B cell (primary cell): Measurements from ENCODE around the gene EFNA1. TPM values are rescaled to one million over a fixed set of nuclear protein-coding genes. Genes with fewer than 3 reads are reported as not detected.
A peak's percentile ranks its signal among the peaks of the same experiment; 100 is the strongest.

Experiments
- ATAC-seq: fragments of 200-7000 bp; cut with Tn5 transposase; one replicate; pipeline ENCODE4 v1.10.0; 2021; ENCODE audit warnings: low read depth, mild to moderate bottlenecking, moderate number of reproducible peaks, moderate library complexity
- CTCF ChIA-PET: fragments of 350-600 bp; sonication (Branson Sonifier 250); formaldehyde crosslinking; loops from one replicate; lab custom pipeline; 2021; ENCODE audit warnings: antibody characterized with exemption, inconsistent platforms; lab: Charles Lee
- POLR2A ChIA-PET: fragments of 350-600 bp; sonication (Branson Sonifier 250); formaldehyde crosslinking; loops from one replicate; lab custom pipeline; 2021; ENCODE audit warnings: antibody characterized with exemption; lab: Charles Lee
- DNase-seq: peaks from one replicate; pipeline ENCODE4 v3.0.0; 2013
- H2AFZ ChIP-seq: 2 replicates; pipeline ENCODE4 v1.6.1; 2012; ENCODE audit warnings: mild to moderate bottlenecking, low read depth, low read length; ENCODE audit not compliant: insufficient read depth, poor library complexity, severe bottlenecking
- H3K27ac ChIP-seq, 2 donors: 1 replicate in 1 of 2; 2 replicates in 1 of 2; pipeline ENCODE4 v1.5.1; 2012 to 2013; ENCODE audit warnings: low read length in 2 of 2, mild to moderate bottlenecking in 2 of 2, moderate library complexity in 1 of 2
- H3K27me3 ChIP-seq, 4 experiments: fragments of 200-600 bp in 1 of 4; sonication (generic) in 1 of 4; replicated peaks in 1 of 4; 1 replicate in 2 of 4; 2 replicates in 2 of 4; pipeline versions ENCODE4 v1.6.1 to v1.7.0; 2013 to 2016; ENCODE audit warnings: low read length in 3 of 4, mild to moderate bottlenecking in 2 of 4, mixed read lengths in 1 of 4, moderate library complexity in 1 of 4; ENCODE audit not compliant: insufficient read depth in 4 of 4, control insufficient read depth in 3 of 4; ENCODE audit errors: control extremely low read depth in 1 of 4
- H3K36me3 ChIP-seq, 2 experiments: replicated peaks in 1 of 2; 1 replicate in 1 of 2; 2 replicates in 1 of 2; pipeline versions ENCODE4 v1.6.1 to v1.7.1; 2013; ENCODE audit warnings: low read length in 1 of 2; ENCODE audit not compliant: insufficient read depth in 2 of 2, control insufficient read depth in 1 of 2; ENCODE audit errors: control extremely low read depth in 1 of 2, extremely low read depth in 1 of 2
- H3K4me1 ChIP-seq, 2 donors: fragments of 200-600 bp in 1 of 2; sonication (generic) in 1 of 2; 1 replicate in 1 of 2; 2 replicates in 1 of 2; pipeline versions ENCODE4 v1.5.1 to v1.6.1; 2013 to 2017; ENCODE audit warnings: low read length in 2 of 2; ENCODE audit not compliant: control insufficient read depth in 2 of 2, insufficient read depth in 2 of 2
- H3K4me2 ChIP-seq: replicated peaks from 2 replicates; pipeline ENCODE3; 2012; ENCODE audit warnings: mild to moderate bottlenecking, low read depth, low read length; ENCODE audit not compliant: poor library complexity, severe bottlenecking
- H3K4me3 ChIP-seq, 5 experiments: fragments of 200-600 bp in 1 of 5; sonication (generic) in 1 of 5; 1 replicate in 3 of 5; 2 replicates in 2 of 5; pipeline versions ENCODE4 v1.5.1 to v1.7.0; 2011 to 2016; ENCODE audit warnings: low read length in 4 of 5, mild to moderate bottlenecking in 4 of 5, low read depth in 2 of 5, control low read depth in 1 of 5, moderate library complexity in 1 of 5; ENCODE audit not compliant: insufficient read depth in 1 of 5; ENCODE audit errors: control extremely low read depth in 1 of 5, extremely low read depth in 1 of 5
- H3K79me2 ChIP-seq: fragments of 200-600 bp; sonication (generic); one replicate; pipeline ENCODE4 v1.6.0; 2016; ENCODE audit warnings: low read length; ENCODE audit not compliant: control insufficient read depth, insufficient read depth
- H3K9ac ChIP-seq: fragments of 200-600 bp; sonication (generic); 2 replicates; pipeline ENCODE4 v1.6.1; 2017; ENCODE audit warnings: mild to moderate bottlenecking, low read length, moderate library complexity
- H3K9me3 ChIP-seq, 3 donors: one replicate each; pipeline versions ENCODE4 v1.6.1 to v1.7.1; 2013; ENCODE audit warnings: low read length in 2 of 3; ENCODE audit not compliant: control insufficient read depth in 2 of 3, insufficient read depth in 1 of 3; ENCODE audit errors: control extremely low read depth in 1 of 3
- H4K20me1 ChIP-seq: 2 replicates; pipeline ENCODE4 v1.6.0; 2012; ENCODE audit warnings: mild to moderate bottlenecking, low read length; ENCODE audit not compliant: insufficient read depth, control insufficient read depth, poor library complexity, severe bottlenecking
- H3K27ac Mint-ChIP-seq: one replicate; pipeline ENCODE4 v1.8.0; 2021; ENCODE audit warnings: mixed read lengths
- H3K27me3 Mint-ChIP-seq: one replicate; pipeline ENCODE4 v1.8.0; 2021; ENCODE audit warnings: mixed read lengths
- H3K4me1 Mint-ChIP-seq: one replicate; pipeline ENCODE4 v1.8.0; 2021; ENCODE audit warnings: mixed read lengths
- H3K4me3 Mint-ChIP-seq: one replicate; pipeline ENCODE4 v1.8.0; 2021; ENCODE audit warnings: mixed read lengths
- H3K9me3 Mint-ChIP-seq: one replicate; pipeline ENCODE4 v1.8.0; 2022; ENCODE audit warnings: mixed read lengths; ENCODE audit not compliant: insufficient read depth
- CTCF ChIP-seq: fragments of 200-600 bp; IDR thresholded peaks from one replicate; pipeline ENCODE4 v1.8.0; 2022; ENCODE audit warnings: antibody characterized with exemption, mild to moderate bottlenecking
- EZH2 ChIP-seq: IDR thresholded peaks from 2 replicates; pipeline ENCODE4 v1.6.1; 2012; ENCODE audit warnings: borderline replicate concordance, low read depth, mild to moderate bottlenecking, moderate library complexity, low read length; ENCODE audit not compliant: insufficient read depth, poor library complexity, severe bottlenecking
- WGBS: methylation state at CpG from one replicate; pipeline ENCODE4 v1.1.5; 2013; ENCODE audit warnings: missing lambda C conversion rate; ENCODE audit not compliant: insufficient coverage; 5-methylcytosine and 5-hydroxymethylcytosine counted together
- intact Hi-C: fragments of 100-400 bp; cut with micrococcal nuclease; formaldehyde crosslinking; loops from one replicate; pipeline ENCODE4 v1.10.0; 2022
- polyA plus RNA-seq: library from polyadenylated mRNA; depleted of rRNA; stranded (reverse); fragments of >200 nt; gene quantifications from 2 replicates; pipeline ENCODE4 v1.2.3, GENCODE V29; 2012
- total RNA-seq, 2 donors: library from RNA; stranded (reverse); fragments of 120-200 nt in 1 of 2; gene quantifications; 1 replicate in 1 of 2; 2 replicates in 1 of 2; pipeline versions ENCODE4 v1.2.3 to v1.2.4, GENCODE V29; 2013 to 2022

EFNA1 gene
- total and polyA plus RNA-seq, 2 donors (not counting 1 experiment from before 2014, with no cell fraction given) = 0.28 TPM; not detected in 1

- no peak for ATAC-seq
- Histone ChIP-seq H3K4me3 (peak overlapping the region; percentile 2 to 95 (median 73)), H3K9ac (peak overlapping the region; percentile 91), H4K20me1 (no peaks in the 10 kb centered on the region), H3K27ac (no peak overlapping the region), H3K79me2 (peaks cover 33% of the 10 kb centered on the region), H3K27me3 (no peaks in the 10 kb centered on the region), H2AFZ (peak overlapping the region; percentile 97), H3K36me3 (peaks cover 0 to 11% of the 10 kb centered on the region in 2 experiments), H3K4me2 (peak overlapping the region; percentile 78), H3K4me1 (peaks cover 24 to 33% of the 10 kb centered on the region in 2 donors), H3K9me3 (no peaks in the 10 kb centered on the region)
- Mint-ChIP-seq H3K27me3 (no peaks in the 10 kb centered on the region), H3K4me3 (peak overlapping the region; percentile 97), H3K9me3 (no peaks in the 10 kb centered on the region), H3K4me1 (peaks cover 35% of the 10 kb centered on the region), H3K27ac (peak overlapping the region; percentile 76)
- 14% methylated on average over 23 of the region's 35 CpGs for WGBS
- ChIA-PET CTCF (interaction anchor here (0.7 to 12.7 kb wide), 19 partner anchors 10 to 356 kb away, joined by 3 to 196 read pairs (median 4); partner anchors contain the start of genes EFNA3, MTX1 and THBS3), POLR2A (interaction anchor here (0.7 to 2.4 kb wide), 4 partner anchors 10 to 53 kb away, joined by 4 to 15 read pairs (median 8); no protein-coding TSS in a partner anchor)
- intact Hi-C loops = loop anchor here (5.0 kb wide), 2 partner anchors 68 to 202 kb away; partner anchors contain the start of genes CKS1B and SHC1
- TF ChIP-seq EZH2 = no peak
- no peak for TF ChIP-seq CTCF
- DNase-seq = peak; percentile 67
These were observed 46.9 kb downstream of the EFNA1 start for GRCh38 chr1:155174324-155175280.
